GM23338 (cell line): ENCODE data around the gene MICAL3. TPM values are rescaled to one million over a fixed set of nuclear protein-coding genes. Genes with fewer than 3 reads are reported as not detected.
"Not testable (repeated sequence)": the region's sequence is repeated elsewhere in the genome, so short reads cannot be mapped to it uniquely, and the experiment has no call there.

Source experiments
- ATAC-seq: fragments of 200-7000 bp; cut with Tn5 transposase; 3 replicates; pipeline ENCODE4 v1.9.1; 2020
- DNase-seq: peaks from one replicate; pipeline ENCODE4 v3.0.0-alpha.2; 2015; ENCODE audit warnings: low spot score
- H2AFZ ChIP-seq: fragments of 200-600 bp; sonication (generic); 2 replicates; pipeline ENCODE4 v1.8.0; 2016; ENCODE audit warnings: antibody characterized with exemption, mild to moderate bottlenecking, moderate library complexity
- H3F3A ChIP-seq: fragments of 200-600 bp; sonication (generic); replicated peaks from 2 replicates; pipeline ENCODE4 v1.8.0; 2017; ENCODE audit warnings: antibody characterized with exemption, mixed run types, low read depth
- H3K27ac ChIP-seq: fragments of 200-600 bp; sonication (generic); 2 replicates; pipeline ENCODE4 v1.6.1; 2016; ENCODE audit warnings: low read depth
- H3K27me3 ChIP-seq: fragments of 200-600 bp; sonication (generic); 2 replicates; pipeline ENCODE4 v1.8.0; 2016; ENCODE audit warnings: mild to moderate bottlenecking, mixed run types, moderate library complexity; ENCODE audit not compliant: insufficient read depth
- H3K36me3 ChIP-seq: fragments of 200-600 bp; sonication (generic); 2 replicates; pipeline ENCODE4 v1.8.0; 2016; ENCODE audit warnings: mild to moderate bottlenecking; ENCODE audit not compliant: insufficient read depth
- H3K4me1 ChIP-seq: fragments of 200-600 bp; sonication (generic); 2 replicates; pipeline ENCODE4 v1.8.0; 2016; ENCODE audit warnings: mild to moderate bottlenecking, moderate library complexity; ENCODE audit not compliant: insufficient read depth
- H3K4me2 ChIP-seq: fragments of 200-600 bp; sonication (generic); 2 replicates; pipeline ENCODE4 v1.7.1; 2017; ENCODE audit warnings: mixed run types
- H3K4me3 ChIP-seq: fragments of 200-600 bp; sonication (generic); 2 replicates; pipeline ENCODE4 v1.6.1; 2016; ENCODE audit warnings: mixed run types
- H3K79me2 ChIP-seq: fragments of 200-600 bp; sonication (generic); replicated peaks from 2 replicates; pipeline ENCODE4 v1.8.0; 2017; ENCODE audit warnings: mild to moderate bottlenecking; ENCODE audit not compliant: insufficient read depth
- H3K9me2 ChIP-seq: fragments of 200-600 bp; sonication (generic); 2 replicates; pipeline ENCODE4 v1.8.0; 2017; ENCODE audit not compliant: insufficient read depth
- H4K20me1 ChIP-seq: fragments of 200-600 bp; sonication (generic); replicated peaks from 2 replicates; pipeline ENCODE4 v1.8.0; 2017; ENCODE audit warnings: mild to moderate bottlenecking; ENCODE audit not compliant: insufficient read depth
- H3K27ac Mint-ChIP-seq: 2 replicates; pipeline ENCODE4 v1.8.0; 2020; ENCODE audit warnings: inconsistent platforms, mild to moderate bottlenecking, moderate library complexity, mixed read lengths
- H3K27me3 Mint-ChIP-seq: 3 replicates; pipeline ENCODE4 v1.8.0; 2022; ENCODE audit warnings: low read depth, mild to moderate bottlenecking, moderate library complexity, mixed read lengths, inconsistent platforms; ENCODE audit not compliant: insufficient read depth, poor library complexity
- H3K36me3 Mint-ChIP-seq: 3 replicates; pipeline ENCODE4 v1.8.0; 2021; ENCODE audit warnings: low read depth, mild to moderate bottlenecking, inconsistent platforms, moderate library complexity, mixed read lengths
- H3K4me1 Mint-ChIP-seq: 3 replicates; pipeline ENCODE4 v1.8.0; 2020; ENCODE audit warnings: mild to moderate bottlenecking, inconsistent platforms, mixed read lengths
- H3K4me3 Mint-ChIP-seq: 3 replicates; pipeline ENCODE4 v1.8.0; 2021; ENCODE audit warnings: moderate library complexity, mild to moderate bottlenecking, inconsistent platforms, mixed read lengths
- H3K9me3 Mint-ChIP-seq: 3 replicates; pipeline ENCODE4 v1.8.0; 2020; ENCODE audit warnings: moderate library complexity, mild to moderate bottlenecking, inconsistent platforms, mixed read lengths
- EZH2phosphoT487 ChIP-seq: fragments of 200-600 bp; sonication (generic); IDR thresholded peaks from one replicate; pipeline ENCODE4 v1.8.1; 2018; ENCODE audit warnings: antibody characterized with exemption; ENCODE audit not compliant: unreplicated experiment
- polyA plus RNA-seq: library from polyadenylated mRNA; unstranded; fragments of >200 nt; fragmentation: Nextera tagmentation; extraction: Ambion mirVana; gene quantifications from 2 replicates; pipeline ENCODE4 v1.2.1, GENCODE V29; 2016
- total RNA-seq: library from RNA; depleted of rRNA; stranded (reverse); fragments of >200 nt; shearing (Covaris generic); gene quantifications from 2 replicates; pipeline ENCODE4 v1.2.3, GENCODE V29; 2014
- TF ChIP-seq, protein P1 (sequence below): fragments of 250-450 bp; sonication (Bioruptor Pico); IDR thresholded peaks from 2 replicates; pipeline ENCODE4 v1.5.0; 2020; ENCODE audit warnings: mild to moderate bottlenecking, moderate library complexity
- TF ChIP-seq, protein P2 (sequence below): IDR thresholded peaks from one replicate; pipeline ENCODE4 v1.6.1; 2018; ENCODE audit warnings: antibody characterized with exemption; ENCODE audit not compliant: unreplicated experiment

The MICAL3 gene
- total and polyA plus RNA-seq, 2 experiments from 2014 or later: 10.1 to 33.9 TPM

GRCh38 chr22:17985606-17986005, 38.8 kb downstream of the MICAL3 start (continued):
- TF ChIP-seq, protein P1, sequence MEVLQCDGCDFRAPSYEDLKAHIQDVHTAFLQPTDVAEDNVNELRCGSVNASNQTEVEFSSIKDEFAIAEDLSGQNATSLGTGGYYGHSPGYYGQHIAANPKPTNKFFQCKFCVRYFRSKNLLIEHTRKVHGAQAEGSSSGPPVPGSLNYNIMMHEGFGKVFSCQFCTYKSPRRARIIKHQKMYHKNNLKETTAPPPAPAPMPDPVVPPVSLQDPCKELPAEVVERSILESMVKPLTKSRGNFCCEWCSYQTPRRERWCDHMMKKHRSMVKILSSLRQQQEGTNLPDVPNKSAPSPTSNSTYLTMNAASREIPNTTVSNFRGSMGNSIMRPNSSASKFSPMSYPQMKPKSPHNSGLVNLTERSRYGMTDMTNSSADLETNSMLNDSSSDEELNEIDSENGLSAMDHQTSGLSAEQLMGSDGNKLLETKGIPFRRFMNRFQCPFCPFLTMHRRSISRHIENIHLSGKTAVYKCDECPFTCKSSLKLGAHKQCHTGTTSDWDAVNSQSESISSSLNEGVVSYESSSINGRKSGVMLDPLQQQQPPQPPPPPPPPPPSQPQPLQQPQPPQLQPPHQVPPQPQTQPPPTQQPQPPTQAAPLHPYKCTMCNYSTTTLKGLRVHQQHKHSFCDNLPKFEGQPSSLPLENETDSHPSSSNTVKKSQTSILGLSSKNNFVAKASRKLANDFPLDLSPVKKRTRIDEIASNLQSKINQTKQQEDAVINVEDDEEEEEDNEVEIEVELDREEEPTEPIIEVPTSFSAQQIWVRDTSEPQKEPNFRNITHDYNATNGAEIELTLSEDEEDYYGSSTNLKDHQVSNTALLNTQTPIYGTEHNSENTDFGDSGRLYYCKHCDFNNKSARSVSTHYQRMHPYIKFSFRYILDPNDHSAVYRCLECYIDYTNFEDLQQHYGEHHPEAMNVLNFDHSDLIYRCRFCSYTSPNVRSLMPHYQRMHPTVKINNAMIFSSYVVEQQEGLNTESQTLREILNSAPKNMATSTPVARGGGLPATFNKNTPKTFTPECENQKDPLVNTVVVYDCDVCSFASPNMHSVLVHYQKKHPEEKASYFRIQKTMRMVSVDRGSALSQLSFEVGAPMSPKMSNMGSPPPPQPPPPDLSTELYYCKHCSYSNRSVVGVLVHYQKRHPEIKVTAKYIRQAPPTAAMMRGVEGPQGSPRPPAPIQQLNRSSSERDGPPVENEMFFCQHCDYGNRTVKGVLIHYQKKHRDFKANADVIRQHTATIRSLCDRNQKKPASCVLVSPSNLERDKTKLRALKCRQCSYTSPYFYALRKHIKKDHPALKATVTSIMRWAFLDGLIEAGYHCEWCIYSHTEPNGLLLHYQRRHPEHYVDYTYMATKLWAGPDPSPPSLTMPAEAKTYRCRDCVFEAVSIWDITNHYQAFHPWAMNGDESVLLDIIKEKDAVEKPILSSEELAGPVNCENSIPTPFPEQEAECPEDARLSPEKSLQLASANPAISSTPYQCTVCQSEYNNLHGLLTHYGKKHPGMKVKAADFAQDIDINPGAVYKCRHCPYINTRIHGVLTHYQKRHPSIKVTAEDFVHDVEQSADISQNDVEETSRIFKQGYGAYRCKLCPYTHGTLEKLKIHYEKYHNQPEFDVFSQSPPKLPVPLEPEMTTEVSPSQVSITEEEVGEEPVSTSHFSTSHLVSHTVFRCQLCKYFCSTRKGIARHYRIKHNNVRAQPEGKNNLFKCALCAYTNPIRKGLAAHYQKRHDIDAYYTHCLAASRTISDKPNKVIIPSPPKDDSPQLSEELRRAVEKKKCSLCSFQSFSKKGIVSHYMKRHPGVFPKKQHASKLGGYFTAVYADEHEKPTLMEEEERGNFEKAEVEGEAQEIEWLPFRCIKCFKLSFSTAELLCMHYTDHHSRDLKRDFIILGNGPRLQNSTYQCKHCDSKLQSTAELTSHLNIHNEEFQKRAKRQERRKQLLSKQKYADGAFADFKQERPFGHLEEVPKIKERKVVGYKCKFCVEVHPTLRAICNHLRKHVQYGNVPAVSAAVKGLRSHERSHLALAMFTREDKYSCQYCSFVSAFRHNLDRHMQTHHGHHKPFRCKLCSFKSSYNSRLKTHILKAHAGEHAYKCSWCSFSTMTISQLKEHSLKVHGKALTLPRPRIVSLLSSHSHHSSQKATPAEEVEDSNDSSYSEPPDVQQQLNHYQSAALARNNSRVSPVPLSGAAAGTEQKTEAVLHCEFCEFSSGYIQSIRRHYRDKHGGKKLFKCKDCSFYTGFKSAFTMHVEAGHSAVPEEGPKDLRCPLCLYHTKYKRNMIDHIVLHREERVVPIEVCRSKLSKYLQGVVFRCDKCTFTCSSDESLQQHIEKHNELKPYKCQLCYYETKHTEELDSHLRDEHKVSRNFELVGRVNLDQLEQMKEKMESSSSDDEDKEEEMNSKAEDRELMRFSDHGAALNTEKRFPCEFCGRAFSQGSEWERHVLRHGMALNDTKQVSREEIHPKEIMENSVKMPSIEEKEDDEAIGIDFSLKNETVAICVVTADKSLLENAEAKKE (CRISPR knock-in tag): no peak
- TF ChIP-seq EZH2phosphoT487: no peak
- TF ChIP-seq, protein P2, sequence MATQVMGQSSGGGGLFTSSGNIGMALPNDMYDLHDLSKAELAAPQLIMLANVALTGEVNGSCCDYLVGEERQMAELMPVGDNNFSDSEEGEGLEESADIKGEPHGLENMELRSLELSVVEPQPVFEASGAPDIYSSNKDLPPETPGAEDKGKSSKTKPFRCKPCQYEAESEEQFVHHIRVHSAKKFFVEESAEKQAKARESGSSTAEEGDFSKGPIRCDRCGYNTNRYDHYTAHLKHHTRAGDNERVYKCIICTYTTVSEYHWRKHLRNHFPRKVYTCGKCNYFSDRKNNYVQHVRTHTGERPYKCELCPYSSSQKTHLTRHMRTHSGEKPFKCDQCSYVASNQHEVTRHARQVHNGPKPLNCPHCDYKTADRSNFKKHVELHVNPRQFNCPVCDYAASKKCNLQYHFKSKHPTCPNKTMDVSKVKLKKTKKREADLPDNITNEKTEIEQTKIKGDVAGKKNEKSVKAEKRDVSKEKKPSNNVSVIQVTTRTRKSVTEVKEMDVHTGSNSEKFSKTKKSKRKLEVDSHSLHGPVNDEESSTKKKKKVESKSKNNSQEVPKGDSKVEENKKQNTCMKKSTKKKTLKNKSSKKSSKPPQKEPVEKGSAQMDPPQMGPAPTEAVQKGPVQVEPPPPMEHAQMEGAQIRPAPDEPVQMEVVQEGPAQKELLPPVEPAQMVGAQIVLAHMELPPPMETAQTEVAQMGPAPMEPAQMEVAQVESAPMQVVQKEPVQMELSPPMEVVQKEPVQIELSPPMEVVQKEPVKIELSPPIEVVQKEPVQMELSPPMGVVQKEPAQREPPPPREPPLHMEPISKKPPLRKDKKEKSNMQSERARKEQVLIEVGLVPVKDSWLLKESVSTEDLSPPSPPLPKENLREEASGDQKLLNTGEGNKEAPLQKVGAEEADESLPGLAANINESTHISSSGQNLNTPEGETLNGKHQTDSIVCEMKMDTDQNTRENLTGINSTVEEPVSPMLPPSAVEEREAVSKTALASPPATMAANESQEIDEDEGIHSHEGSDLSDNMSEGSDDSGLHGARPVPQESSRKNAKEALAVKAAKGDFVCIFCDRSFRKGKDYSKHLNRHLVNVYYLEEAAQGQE: no peak

DNA sequence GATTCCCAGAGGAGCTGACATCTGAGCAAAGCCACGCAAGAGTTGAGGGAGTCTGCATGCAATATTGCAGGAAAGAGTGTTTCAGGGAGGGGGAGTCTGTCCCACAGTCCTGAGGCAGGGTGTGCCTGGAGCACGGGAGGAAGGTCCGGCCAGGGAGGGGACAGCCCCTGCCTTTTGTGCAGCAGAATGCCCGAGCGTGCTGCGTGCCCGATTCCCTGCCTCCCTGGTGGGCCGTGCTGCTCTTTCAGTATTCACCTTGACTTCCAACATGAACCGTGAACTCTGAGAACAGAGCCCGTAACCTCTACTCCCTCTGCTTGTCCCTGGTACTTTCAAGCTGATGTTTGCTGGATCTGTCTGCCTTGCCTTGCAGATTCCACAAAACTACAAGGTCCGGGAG, 39.3 kb downstream of the MICAL3 start:
- not testable (repeated sequence) for DNase-seq, H3K27me3 ChIP-seq, H3K36me3 Mint-ChIP-seq, H2AFZ ChIP-seq, H3K4me3 ChIP-seq, ATAC-seq, H3F3A ChIP-seq, H3K4me2 ChIP-seq, H3K27ac ChIP-seq, H3K27ac Mint-ChIP-seq, H3K9me2 ChIP-seq, H3K9me3 Mint-ChIP-seq, H3K4me3 Mint-ChIP-seq, H3K36me3 ChIP-seq
- H3K79me2 ChIP-seq: peaks cover 88% of the 10 kb centered on the region
- peaks cover 19% of the 10 kb centered on the region for H3K27me3 Mint-ChIP-seq
- peaks cover 71% of the 10 kb centered on the region for H3K4me1 Mint-ChIP-seq
- peaks cover 25% of the 10 kb centered on the region for H3K4me1 ChIP-seq
- peaks cover 51% of the 10 kb centered on the region for H4K20me1 ChIP-seq
